ENCODE measurements around the gene MEMO1.

The MEMO1 gene

GRCh38 chr2:32002406-32002805, 8.4 kb downstream of the MEMO1 start:
- no peak overlapping the region for H3K27ac ChIP-seq
- TF ChIP-seq CTCF (conservative IDR thresholded peaks at IDR 0.05) = no peak

GRCh38 chr2:31999438-31999837, 11.4 kb downstream of the MEMO1 start:
- no peak for TF ChIP-seq CTCF (conservative IDR thresholded peaks at IDR 0.05)
- H3K27ac ChIP-seq = no peak overlapping the region

- no peak for TF ChIP-seq CTCF (conservative IDR thresholded peaks at IDR 0.05)
- H3K27ac ChIP-seq = no peak overlapping the region
Observed at GRCh38 chr2:31998731-31999383, 12.0 kb downstream of the MEMO1 start.

- TF ChIP-seq CTCF (conservative IDR thresholded peaks at IDR 0.05) = no peak
- no peak overlapping the region for H3K27ac ChIP-seq
Observed at GRCh38 chr2:31997653-31998052, 13.2 kb downstream of the MEMO1 start.

GRCh38 chr2:31996571-31997150, 14.1 kb downstream of the MEMO1 start:
- no peak for TF ChIP-seq CTCF (conservative IDR thresholded peaks at IDR 0.05)
- H3K27ac ChIP-seq = no peak overlapping the region

GRCh38 chr2:31992934-31993333, 17.9 kb downstream of the MEMO1 start:
- no peak for TF ChIP-seq CTCF (conservative IDR thresholded peaks at IDR 0.05)
- no peak overlapping the region for H3K27ac ChIP-seq

- no peak for TF ChIP-seq CTCF (conservative IDR thresholded peaks at IDR 0.05)
- no peak overlapping the region for H3K27ac ChIP-seq
Observed at GRCh38 chr2:31992025-31992579, 18.7 kb downstream of the MEMO1 start.
